CD4-positive, alpha-beta T cell treated with Interleukin-21 for 1 hour (primary cell): ENCODE data around the gene TMEM63C.

Experiments used
- DNase-seq: peaks from one replicate; pipeline ENCODE4 v3.0.0-alpha.2; 2020

Gene TMEM63C

DNA sequence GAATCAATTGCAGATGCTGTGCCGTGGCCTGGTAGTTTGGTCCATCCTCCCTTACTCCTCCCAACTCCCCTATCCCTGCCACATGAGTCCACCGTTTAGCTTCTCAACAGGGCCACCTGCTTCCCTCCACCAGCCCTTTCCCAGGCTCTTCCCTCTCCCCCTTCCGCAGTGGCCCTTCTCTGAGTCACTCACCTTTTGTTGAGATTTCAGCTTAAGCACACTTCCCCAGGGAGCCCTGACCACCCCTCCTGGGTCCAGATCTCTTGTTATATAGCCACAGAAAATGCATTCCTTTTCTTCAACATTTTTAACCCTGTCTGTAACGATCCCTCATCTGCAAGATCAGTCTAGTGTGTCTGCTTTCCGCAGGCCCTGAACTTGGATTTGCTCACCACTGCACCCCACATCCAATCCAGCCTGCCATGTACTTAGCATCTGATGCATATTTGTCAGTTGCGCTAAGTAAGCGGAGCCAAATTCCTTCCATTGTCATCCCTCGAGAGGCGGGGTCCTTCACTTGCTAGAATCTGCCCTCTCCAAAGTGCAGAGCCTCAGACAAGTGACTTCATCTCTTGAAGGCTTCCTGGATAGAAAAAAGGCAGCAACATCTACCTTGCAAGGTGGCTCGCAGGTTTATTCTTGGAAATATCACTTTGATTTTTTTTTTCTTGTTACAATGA is 41.1 kb downstream of the TMEM63C start:
- DNase-seq: no peak

DNA sequence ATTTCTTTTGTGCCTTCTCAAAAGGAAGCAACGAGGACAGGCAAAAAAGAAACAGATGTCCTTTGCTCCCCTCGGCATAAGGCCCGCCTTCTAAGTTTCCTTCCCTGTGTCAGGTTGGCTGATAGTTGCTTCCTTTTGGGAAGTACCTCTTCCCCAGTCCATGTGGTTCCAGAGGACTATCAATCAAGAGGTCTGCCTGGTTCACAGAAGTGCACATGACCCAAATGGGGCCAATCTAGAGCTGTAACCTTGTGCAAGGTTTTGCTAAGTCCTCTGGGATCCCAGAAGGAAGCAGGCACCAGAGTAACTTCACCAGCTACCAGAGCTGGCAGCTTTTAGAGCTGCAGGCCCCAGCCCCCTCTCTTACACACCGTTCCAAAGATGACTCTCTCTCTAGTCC is 42.6 kb downstream of the TMEM63C start:
- DNase-seq: no peak

DNA sequence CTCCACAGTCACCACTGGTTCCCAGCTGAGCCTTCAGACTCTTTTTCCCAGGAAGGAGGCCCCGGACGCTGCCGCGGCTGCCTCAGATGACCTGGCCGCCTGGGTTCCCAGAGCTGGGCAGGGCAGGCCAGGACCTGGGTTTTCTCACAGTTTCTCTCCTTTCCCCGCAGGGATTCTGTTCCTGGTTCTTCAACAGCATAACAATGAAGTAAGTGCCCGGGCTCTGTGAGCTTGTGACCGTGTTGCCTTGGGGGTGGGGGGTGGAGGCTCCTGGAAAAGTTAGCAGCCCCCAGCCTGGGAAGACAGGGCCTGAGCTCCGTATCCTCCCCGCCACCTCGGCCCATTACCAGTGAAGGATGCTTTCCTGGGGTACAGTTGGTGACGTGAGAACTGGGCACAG is 43.7 kb downstream of the TMEM63C start:
- DNase-seq: no peak

DNA sequence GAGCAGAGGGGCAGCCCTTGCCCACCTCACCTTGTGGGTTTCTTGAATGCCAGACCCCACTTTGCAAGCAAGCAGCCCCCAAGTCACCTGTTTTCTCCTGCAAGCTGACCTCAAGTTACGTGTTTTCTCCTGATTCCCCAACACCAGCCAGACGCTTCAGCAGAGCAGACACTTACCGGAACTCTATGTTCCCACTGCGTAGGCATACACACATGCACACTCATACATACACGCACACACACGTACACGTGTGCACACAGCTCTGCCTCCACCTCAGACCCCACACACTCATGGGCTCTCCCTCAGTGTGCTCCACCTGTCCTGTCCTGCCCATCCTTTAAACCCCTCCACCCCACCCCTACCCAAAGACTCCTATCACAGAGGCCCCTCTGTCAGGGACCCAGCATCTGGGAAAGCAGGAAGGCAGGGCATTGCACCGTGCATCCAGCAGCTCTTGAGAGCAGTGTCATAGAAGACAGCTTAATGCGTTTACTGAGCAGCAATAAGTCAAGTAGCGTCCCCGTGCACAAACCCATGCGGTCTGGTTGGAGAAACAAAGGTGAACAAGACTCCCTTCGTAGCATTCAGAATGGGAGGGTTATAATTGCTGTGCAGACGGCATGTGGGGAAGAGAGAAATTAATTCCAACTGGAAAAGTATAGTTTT is 44.4 kb downstream of the TMEM63C start:
- DNase-seq: no peak

DNA sequence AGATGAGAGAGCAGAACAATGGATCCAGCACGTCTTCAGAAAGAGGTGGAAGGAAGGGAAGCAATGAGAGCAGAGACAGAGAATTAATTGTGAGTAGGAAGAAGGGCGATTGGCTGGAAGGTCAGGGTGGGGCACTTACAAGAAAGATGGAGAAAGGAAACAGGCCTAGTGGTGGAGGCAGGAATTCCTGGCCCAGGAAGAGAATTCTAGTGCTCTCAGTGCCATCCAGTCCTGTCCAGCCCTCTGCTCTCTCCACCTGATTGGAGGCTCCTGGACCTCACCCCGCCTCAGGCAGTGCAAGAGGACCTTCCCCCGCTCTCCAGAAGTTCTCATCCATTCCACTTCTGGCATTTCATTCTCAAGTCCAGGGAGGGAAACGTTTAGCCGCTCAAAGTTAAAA is 46.5 kb downstream of the TMEM63C start:
- no peak for DNase-seq

DNA sequence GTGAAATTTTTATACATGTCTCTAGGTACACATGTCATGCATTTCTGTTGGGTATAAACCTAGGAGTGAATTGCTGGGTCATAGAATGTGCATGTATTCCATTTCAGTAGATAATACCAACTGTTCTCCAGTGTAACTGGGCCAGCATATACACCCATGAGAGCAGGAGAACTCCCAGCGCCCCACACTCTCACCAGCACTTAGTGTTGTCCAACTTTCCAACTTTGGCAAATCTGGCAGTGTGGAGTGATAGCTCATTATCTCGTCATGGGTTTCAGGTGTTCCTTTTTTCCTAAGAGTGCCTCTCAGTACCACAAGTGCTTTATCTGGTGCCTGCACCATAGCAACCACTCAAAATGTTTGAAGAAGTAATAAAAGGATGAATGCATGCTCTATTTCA is 49.3 kb downstream of the TMEM63C start:
- no peak for DNase-seq

DNA sequence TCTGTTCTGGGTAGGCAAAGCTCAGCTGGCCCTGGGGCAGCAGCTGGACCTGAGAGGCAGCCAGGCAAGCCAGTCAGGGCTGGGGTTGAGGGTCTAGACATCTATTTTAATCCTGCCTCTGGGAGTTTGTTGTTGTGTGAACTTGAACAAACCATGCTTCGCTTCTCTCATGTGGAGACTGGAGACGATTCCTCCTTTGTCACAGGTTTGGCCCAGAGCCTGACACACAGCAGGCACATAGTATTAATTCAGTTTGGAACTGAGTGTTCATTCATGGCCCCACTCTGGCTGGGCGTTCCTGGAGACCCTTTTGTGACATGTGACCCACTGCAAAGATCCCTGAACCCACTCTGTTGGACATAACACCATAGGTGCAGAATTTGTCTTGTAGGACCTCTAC is 50.1 kb downstream of the TMEM63C start:
- no peak for DNase-seq

DNA sequence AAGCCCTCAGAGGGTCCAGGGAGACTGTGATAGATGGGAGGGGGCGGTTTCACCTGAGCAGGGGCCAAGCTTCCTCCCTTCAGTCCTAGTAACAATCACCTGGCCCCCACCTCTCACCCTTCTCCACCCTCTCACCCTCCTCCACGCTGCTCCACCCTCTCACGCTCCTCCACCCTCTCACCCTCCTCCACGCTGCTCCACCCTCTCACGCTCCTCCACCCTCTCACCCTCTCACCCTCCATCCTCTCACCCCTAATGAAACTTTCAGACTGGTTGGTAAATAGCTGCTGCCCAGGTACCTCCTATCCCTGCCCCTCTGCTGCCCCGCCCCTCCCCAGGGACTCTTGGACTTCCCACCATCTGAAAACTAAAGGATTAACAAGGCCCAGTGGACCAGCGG is 55.2 kb downstream of the TMEM63C start:
- no peak for DNase-seq

DNA sequence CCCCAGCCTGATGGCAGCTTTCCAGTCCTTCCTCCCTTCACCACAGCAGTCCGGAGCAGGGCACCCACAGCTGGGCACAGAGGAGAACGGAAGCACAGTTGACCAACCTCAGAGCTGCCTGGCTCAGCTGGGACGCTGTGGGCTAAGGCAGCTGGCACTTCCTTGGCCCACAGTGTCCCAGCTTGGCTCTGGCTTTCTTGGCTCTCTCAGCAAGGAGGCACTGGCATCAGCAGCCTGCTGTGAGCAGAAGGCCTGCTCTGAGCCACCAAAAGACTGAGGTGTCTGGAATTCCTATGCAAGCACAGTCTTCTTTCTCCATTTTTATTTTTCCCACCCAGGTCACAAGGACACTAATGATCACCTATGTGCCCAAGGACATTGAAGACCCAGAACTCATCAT is 56.8 kb downstream of the TMEM63C start:
- DNase-seq: no peak

DNA sequence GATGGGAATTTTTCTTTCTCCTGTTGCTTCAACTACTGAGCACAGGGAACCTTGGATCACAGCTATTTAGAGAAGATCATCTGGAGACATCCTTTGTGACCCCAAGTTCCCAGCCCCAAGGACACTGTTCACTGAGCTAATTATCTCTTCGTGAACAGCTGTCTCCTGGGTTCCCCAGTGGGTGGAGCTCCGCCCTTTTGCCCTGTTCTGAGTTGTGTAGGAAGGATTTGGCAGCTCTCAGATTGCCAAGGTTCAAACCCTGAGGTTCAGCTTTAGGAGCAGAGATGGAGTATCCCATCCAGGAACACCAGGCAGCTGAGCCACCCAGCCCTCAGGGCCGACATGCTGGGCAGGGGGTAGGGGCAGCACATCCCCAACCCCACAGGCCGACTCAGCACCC is 57.4 kb downstream of the TMEM63C start:
- no peak for DNase-seq

DNA sequence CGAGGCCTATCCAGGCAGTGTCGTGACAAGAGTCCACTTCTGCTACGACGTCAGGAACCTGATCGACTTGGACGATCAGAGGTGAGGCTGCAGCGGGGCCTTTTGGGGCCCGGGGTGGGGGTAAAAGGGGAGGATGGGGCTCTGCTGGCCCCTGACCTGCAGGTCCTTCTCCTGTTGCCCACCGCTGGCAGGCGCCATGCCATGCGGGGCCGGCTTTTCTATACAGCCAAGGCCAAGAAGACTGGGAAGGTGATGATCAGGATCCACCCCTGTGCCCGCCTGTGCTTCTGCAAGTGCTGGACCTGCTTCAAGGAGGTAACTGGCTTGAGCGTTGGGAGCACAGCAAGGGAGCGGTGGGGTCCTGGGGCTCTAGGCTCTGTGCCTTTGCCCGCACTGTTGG is 57.8 kb downstream of the TMEM63C start:
- no peak for DNase-seq

DNA sequence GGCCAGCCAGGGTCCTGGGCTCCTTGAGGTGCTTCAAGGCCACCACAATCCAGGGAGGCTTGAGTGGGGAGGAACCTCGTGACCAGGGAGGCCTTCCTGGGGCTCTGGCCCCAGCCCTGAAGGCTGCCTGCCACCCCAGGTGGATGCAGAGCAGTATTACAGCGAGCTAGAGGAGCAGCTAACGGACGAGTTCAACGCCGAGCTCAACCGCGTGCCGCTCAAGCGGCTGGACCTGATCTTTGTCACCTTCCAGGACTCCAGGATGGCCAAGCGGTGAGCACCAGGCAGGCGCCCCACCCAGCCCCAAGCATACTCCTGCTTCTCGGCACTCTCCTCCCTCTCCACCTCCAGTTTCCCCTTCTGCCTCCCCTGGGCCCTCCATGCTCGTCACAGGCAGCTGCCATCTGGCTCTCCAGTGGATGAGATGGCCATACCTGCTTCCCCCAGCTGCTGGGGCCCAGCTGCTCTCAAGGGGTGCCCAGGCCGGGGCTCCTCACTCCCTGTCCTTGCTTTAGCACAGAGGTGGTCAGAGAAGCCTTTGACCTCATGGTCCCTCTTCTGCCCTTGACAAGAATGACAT is 58.8 kb downstream of the TMEM63C start:
- DNase-seq: no peak

DNA sequence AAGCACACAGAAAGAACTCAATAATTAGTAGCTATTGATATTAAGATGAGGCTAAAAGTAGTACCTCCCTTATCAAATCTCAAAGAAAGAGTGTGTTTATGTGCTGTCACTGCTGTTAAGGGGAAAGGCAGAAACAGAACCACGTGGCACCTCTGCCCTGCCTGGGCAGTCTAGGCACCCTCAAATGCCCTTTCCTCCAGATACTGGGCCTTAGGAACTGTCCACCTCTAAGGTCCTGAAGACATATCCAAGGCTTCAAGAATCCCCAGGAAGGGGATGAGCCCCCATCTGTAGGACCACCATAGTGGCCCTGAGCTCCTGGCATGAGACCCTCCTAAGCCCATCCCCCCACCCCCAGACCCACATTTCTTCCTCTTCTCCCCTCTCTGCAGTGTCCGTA is 60.4 kb downstream of the TMEM63C start:
- DNase-seq: no peak

DNA sequence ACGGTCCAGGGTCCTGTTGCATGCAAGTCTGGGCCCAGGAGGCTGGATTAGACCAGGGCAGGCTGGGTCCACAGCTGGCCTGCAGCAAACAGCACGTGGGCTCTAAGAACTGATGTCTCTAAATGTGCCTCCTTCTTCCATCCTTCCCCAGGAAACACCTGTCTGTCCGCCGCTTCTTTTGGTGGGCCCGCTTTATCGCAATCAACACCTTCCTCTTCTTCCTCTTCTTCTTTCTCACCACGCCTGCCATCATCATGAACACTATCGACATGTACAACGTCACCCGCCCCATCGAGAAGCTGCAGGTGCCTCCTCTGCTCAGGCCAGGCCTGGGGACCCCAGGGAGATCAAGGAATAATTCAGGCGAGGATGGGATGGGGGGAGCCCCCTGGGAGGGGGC is 61.2 kb downstream of the TMEM63C start:
- no peak for DNase-seq

DNA sequence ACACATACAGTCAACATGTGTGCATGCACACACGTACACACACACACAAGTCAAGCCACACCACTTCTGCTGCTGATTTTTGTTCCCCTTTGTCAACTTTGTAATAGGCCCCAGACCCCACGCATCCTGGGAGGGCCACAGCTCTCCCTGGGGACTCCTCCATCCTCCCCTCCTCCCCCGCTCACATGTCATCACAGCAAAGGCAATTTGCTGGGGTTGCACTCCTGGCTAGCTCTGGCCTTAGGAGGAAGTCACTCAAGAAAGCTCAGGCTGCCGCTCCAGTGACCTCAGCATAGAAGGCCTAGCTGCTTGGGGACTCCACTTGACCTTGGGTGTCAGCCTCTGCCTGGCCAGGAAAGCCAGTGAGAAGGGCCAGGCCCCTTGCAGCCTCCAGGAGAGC is 62.3 kb downstream of the TMEM63C start:
- DNase-seq: no peak

DNA sequence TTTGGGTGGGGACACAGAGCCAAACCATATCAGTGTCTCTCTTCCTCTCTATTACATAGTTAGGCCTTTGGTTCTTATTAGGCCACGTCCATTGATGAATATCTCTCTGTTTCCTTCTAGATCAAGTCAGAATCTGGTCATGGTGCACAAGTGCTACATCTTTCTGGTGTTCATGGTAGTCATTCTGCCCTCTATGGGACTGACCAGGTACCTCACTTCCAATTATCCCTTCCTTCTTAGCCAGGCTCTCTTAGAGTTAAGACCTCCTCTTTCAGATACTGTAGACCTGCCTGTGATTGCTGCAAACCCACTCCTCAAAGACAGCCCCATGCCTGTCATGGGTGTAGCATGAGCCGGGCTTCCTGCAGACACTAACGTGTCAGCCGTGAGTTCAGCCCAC is 64.2 kb downstream of the TMEM63C start:
- no peak for DNase-seq

DNA sequence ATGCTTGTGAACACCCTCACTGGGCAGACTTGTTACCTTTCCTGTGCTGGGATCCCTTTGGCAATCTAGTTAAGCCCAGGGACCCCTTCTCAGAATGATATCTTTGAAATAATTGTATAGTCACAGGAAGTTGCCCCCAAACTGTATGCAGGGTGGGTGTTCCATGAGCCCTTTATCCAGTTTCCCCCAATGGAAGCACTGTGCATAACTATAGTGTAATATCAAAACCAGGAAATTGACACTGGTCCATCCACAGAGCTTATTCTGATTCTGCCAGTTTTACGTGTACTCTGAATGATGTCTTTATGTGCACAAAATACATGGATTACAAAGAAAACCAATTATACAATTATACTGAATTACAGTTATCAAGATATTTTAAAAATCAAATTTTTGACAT is 65.2 kb downstream of the TMEM63C start:
- no peak for DNase-seq

DNA sequence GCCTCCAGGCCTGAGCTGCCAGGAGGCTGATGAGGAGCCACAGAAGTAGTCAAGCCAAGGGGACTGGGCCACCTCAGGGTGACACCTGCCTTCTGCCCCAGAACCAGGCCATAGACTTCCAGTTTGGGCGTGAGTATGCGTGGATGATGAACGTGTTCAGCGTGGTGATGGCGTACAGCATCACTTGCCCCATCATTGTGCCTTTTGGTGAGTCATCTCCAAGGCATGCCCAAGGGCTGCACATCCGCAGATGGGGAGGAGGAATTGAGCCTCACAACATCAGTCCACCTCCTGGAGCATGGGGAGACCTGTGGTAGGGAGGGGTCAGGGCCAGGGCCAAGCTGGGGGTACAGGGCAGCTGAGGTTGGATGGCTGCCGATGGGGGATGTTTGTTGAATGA is 67.1 kb downstream of the TMEM63C start:
- DNase-seq: no peak

DNA sequence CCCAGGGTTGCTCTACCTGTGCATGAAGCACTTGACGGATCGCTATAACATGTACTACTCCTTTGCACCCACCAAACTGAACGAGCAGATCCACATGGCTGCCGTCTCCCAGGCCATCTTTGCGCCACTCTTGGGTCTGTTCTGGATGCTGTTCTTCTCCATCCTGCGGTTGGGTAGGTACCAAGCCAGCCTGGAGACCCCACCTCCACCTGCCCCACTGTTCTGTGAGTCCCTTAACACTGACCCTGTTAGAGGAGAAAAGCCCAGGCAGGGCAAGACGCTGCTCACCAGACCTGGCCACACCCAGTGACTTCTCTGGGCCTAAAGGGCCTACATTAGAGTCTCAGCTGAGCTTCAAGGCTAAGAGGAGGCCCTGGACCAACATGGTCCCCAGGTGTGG is 67.7 kb downstream of the TMEM63C start:
- DNase-seq: no peak

DNA sequence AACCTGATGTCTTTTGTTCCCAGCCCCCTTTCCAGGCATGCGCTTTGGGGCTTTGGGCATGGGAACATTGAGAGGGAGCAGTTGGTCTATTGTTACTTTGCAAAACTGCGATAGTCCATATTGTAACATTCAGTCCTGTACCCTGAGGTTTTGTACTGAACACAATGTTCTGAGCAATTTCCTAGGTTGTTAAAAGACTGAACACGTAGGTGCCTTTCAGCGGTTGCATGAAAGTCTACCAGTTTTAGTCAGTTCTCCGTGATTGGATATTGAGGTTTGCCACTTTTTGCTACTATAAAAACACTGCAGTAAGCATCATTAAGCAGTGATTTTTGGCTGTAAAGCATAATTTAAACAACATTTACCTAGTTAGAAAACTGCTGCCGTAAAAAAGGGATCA is 69.3 kb downstream of the TMEM63C start:
- no peak for DNase-seq

DNA sequence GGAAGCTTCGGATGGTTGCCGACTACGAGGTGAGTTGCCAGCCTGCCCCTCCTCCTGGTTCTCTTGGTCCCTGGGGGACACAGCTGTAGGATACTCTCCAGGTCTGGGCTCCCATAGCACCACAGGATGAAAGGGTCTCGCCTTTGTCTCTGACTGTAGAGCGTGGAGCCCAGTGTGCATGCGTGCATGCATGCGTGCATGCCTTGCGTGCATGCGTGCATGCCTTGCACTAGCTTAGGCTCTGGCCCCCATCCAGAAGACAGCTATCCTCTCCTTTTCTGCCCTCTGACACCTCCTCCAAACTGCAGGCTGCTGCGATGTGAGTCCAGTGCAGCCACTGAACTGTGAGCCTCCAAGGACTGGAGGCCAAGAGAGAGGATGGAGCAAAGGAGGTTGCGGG is 70.3 kb downstream of the TMEM63C start:
- no peak for DNase-seq

DNA sequence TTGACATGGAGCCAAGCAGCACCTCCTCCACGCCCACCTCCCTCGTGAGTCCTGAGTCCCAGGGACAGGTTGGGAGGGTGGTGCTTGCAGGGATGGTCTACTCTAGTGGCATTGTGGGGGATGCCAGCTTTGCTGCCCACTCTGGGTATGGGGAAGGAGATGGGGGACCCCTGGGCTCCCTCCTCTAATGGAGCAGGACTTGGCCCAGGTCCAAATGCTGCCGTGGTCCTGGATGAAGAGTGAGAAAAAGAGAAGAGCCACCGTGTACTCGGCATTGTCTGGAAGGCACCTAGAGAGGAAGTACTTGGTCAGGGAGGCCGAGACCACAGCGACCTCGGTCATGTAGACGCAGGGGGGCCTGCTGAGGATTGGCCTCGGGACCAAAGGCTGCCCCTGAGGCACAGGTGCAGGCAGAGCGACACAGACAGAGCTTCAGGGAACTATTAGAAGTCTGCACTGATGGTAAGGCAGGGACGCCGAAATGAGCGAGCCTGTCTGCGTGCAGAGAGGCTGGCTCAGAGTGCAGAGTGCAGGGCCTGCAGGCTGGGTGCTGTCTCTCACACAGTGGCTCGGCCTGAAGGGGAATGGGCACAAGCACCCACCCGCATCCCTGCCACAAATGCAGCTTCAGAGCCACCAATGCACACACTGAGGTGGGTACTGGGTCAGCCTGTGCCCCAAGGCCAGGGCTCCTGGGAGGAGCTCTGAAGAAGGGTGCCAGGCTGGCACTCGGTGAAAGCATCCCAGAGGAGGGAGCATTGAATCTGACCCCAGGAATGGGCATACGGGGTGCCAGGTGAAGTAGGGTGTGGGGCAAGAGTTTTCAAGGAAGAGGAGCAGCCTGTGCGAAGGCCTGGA is 72.0 kb downstream of the TMEM63C start:
- DNase-seq: no peak

DNA sequence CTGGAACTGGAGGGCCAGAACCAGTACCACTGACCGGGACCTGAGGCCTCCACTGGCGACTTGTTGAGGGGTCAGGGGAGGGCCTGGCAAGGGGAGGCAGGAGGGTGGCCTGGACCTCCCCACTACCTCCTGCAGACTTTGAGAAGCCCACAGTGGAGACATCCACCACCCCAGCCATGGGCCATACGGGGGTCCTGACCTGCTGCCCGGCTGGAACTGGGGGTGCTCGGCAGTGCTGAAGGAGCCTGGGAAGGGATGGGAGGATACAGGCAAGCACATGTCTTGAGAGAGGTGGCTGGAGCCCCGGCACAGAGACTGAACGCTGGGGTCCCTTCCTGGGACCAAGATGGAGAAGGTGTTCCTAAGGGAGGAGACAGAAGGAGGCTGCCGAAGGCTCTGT is 75.1 kb downstream of the TMEM63C start:
- no peak for DNase-seq

DNA sequence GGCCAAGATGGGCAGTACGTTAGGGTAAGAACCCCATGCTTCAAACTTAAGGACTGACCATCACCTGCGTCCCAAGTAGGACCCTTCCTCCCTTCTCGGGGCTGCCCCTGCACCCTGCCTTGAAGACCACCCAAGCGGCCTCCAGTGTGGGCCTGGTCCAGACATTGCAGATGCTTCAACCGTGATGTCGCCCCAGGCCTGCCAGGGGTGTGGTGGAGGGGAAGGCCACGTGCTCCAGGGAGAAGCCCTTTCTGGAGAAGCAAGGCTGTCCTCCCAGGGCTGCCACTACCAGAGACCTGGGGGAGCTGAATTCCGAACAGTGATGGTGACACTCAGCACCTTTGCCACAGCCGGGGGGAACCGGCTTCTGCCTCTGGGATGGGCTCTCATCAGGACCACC is 76.1 kb downstream of the TMEM63C start:
- DNase-seq: no peak
